ENCODE data around the gene TAS2R38. TPM values are rescaled to one million over a fixed set of nuclear protein-coding genes. Genes with fewer than 3 reads are reported as not detected.

TAS2R38 gene
- total RNA-seq, 1 experiment from 2014 or later, result not detected

DNA sequence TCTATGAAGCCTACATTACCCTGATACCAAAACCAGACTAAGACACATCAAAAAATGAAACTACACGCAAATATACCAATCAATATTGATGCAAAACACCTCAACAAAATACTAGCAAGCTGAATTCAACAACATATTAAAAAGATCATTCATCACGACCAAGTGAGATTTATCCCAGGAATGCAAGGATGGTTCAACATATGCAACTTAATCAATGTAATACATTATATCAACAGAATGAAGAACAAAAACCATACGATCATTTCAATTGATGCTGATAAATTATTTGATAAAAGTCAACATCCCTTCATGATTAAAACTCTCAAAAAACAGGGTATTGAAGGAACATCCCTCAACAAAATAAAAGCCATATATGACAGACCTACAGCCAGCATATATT, 32.5 kb downstream of the TAS2R38 start:
- Mint-ChIP-seq H3K4me3 (no peak overlapping the region), H3K4me1 (no peaks in the 10 kb centered on the region), H3K27me3 (ENCODE audit: low read depth) (no peaks in the 10 kb centered on the region), H3K27ac (no peak overlapping the region), H3K36me3 (ENCODE audit: insufficient read depth in 1 of 3, low read depth in 3 of 3) (peaks cover 0 to 8% (median 0%) of the 10 kb centered on the region in 3 experiments; a peak in 2 of 7 replicates), H3K9me3 (peaks cover 10 to 14% of the 10 kb centered on the region in 2 experiments)
- no peak overlapping the region for H3K4me2 ChIP-seq (ENCODE audit: insufficient read depth, insufficient read length, low read length)
- no peak overlapping the region for H2BK120ac ChIP-seq (ENCODE audit: low read depth, low read length, poor library complexity, severe bottlenecking)
- no peak overlapping the region for H2BK15ac ChIP-seq (ENCODE audit: low read depth, low read length)
- H4K5ac ChIP-seq (ENCODE audit: insufficient read length, low read depth, low read length), result no peak overlapping the region
- H3K14ac ChIP-seq (ENCODE audit: insufficient read depth, low read length), result no peak overlapping the region
- H3K27ac ChIP-seq (ENCODE audit: insufficient read length, low read depth, low read length), result no peak overlapping the region
- H3K9ac ChIP-seq (ENCODE audit: extremely low read depth, insufficient read length, low read length), result no peak overlapping the region
- H3K23me2 ChIP-seq (ENCODE audit: insufficient read length, low read depth, low read length, poor library complexity, severe bottlenecking), result no peaks in the 10 kb centered on the region
- H3K4me1 ChIP-seq (ENCODE audit: insufficient read depth, low read length), result no peaks in the 10 kb centered on the region
- no peak for DNase-seq
- no peak overlapping the region for H2BK5ac ChIP-seq (ENCODE audit: insufficient read length, low read length)
- no peak overlapping the region for H4K8ac ChIP-seq (replicated peaks; ENCODE audit: insufficient read length, low read depth, low read length)
- H3K23ac ChIP-seq (ENCODE audit: insufficient read length, low read depth, low read length), result no peak overlapping the region
- no peaks in the 10 kb centered on the region for H3K9me3 ChIP-seq (ENCODE audit: control insufficient read depth, low read depth, low read length)
- H3K56ac ChIP-seq (ENCODE audit: insufficient read length, low read depth, low read length), result no peak overlapping the region
- no peak overlapping the region for H3K4ac ChIP-seq (ENCODE audit: low read depth, low read length)
- H3K79me2 ChIP-seq (ENCODE audit: insufficient read depth, low read length), result no peaks in the 10 kb centered on the region
- no peaks in the 10 kb centered on the region for H4K20me1 ChIP-seq (ENCODE audit: control insufficient read depth, insufficient read depth, insufficient read length)
- H2BK20ac ChIP-seq (ENCODE audit: low read depth, low read length, poor library complexity, severe bottlenecking), result no peak overlapping the region
- H3K79me1 ChIP-seq (ENCODE audit: insufficient read depth, low read depth, low read length, poor library complexity, severe bottlenecking), result no peaks in the 10 kb centered on the region
- H3K27me3 ChIP-seq (ENCODE audit: insufficient read depth, low read length), result no peaks in the 10 kb centered on the region
- H3T11ph ChIP-seq (ENCODE audit: low read length), result no peak overlapping the region
- H3K18ac ChIP-seq (ENCODE audit: insufficient read length, low read depth, low read length), result no peak overlapping the region
- H4K91ac ChIP-seq (ENCODE audit: insufficient read length, low read depth, low read length), result no peak overlapping the region
- TF ChIP-seq, protein P1, sequence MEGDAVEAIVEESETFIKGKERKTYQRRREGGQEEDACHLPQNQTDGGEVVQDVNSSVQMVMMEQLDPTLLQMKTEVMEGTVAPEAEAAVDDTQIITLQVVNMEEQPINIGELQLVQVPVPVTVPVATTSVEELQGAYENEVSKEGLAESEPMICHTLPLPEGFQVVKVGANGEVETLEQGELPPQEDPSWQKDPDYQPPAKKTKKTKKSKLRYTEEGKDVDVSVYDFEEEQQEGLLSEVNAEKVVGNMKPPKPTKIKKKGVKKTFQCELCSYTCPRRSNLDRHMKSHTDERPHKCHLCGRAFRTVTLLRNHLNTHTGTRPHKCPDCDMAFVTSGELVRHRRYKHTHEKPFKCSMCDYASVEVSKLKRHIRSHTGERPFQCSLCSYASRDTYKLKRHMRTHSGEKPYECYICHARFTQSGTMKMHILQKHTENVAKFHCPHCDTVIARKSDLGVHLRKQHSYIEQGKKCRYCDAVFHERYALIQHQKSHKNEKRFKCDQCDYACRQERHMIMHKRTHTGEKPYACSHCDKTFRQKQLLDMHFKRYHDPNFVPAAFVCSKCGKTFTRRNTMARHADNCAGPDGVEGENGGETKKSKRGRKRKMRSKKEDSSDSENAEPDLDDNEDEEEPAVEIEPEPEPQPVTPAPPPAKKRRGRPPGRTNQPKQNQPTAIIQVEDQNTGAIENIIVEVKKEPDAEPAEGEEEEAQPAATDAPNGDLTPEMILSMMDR (conservative IDR thresholded peaks at IDR 0.05), result no peak
- no peak overlapping the region for H2BK12ac ChIP-seq (ENCODE audit: insufficient read length, low read depth, low read length)
- H2AK5ac ChIP-seq (ENCODE audit: insufficient read length, low read length), result no peak overlapping the region
- WGBS (ENCODE audit: extremely low coverage, insufficient read length, low lambda C conversion rate), result no CpG with 5 or more reads among the region's 3 CpGs
- no peak overlapping the region for H2AFZ ChIP-seq (ENCODE audit: low read length)

Data from H9 (cell line).